GM19351 (cell line): ENCODE data around the gene SDK2.

ENCODE experiments used
- ATAC-seq: cut with Tn5 transposase; IDR thresholded peaks from one replicate; pipeline ENCODE4 v1.9.1; 2021; ENCODE audit warnings: mild to moderate bottlenecking, moderate library complexity; ENCODE audit not compliant: unreplicated experiment

The SDK2 gene

GRCh38 chr17:73613271-73614233 is 30.7 kb downstream of the SDK2 start:
- ATAC-seq = no peak

GRCh38 chr17:73612031-73612472 is 32.2 kb downstream of the SDK2 start:
- ATAC-seq = no peak

- ATAC-seq = no peak
Measured at GRCh38 chr17:73611630-73612029, 32.6 kb downstream of the SDK2 start.

- no peak for ATAC-seq
Measured at GRCh38 chr17:73610331-73610911, 33.8 kb downstream of the SDK2 start.

- ATAC-seq = no peak
Measured at GRCh38 chr17:73609758-73610157, 34.5 kb downstream of the SDK2 start.

- no peak for ATAC-seq
Measured at GRCh38 chr17:73609060-73609459, 35.2 kb downstream of the SDK2 start.

- ATAC-seq = no peak
Measured at GRCh38 chr17:73605444-73605843, 38.8 kb downstream of the SDK2 start.

- ATAC-seq = no peak
Measured at GRCh38 chr17:73604476-73604875, 39.8 kb downstream of the SDK2 start.

- no peak for ATAC-seq
Measured at GRCh38 chr17:73603971-73604370, 40.3 kb downstream of the SDK2 start.

- ATAC-seq = no peak
Measured at GRCh38 chr17:73600103-73600871, 44.0 kb downstream of the SDK2 start.

- ATAC-seq = no peak
Measured at GRCh38 chr17:73599599-73599998, 44.6 kb downstream of the SDK2 start.

- no peak for ATAC-seq
Measured at GRCh38 chr17:73598212-73598611, 46.0 kb downstream of the SDK2 start.

GRCh38 chr17:73595931-73596330 is 48.3 kb downstream of the SDK2 start:
- no peak for ATAC-seq

- ATAC-seq = no peak
Measured at GRCh38 chr17:73595479-73595878, 48.8 kb downstream of the SDK2 start.

GRCh38 chr17:73595068-73595467 is 49.2 kb downstream of the SDK2 start:
- ATAC-seq = no peak

- ATAC-seq = no peak
Measured at GRCh38 chr17:73594598-73594997, 49.6 kb downstream of the SDK2 start.

- no peak for ATAC-seq
Measured at GRCh38 chr17:73594025-73594424, 50.2 kb downstream of the SDK2 start.

- ATAC-seq = no peak
Measured at GRCh38 chr17:73593249-73593965, 50.8 kb downstream of the SDK2 start.

- no peak for ATAC-seq
Measured at GRCh38 chr17:73592501-73592961, 51.7 kb downstream of the SDK2 start.

- no peak for ATAC-seq
Measured at GRCh38 chr17:73592079-73592415, 52.2 kb downstream of the SDK2 start.
